HUES6 (cell line): Measurements from ENCODE around the gene NSMCE4A.
"Not testable (repeated sequence)": the region's sequence is repeated elsewhere in the genome, so short reads cannot be mapped to it uniquely, and the experiment has no call there.

Experiments
- H3K27ac ChIP-seq: 2 replicates; pipeline ENCODE4 v1.7.0; 2013; ENCODE audit warnings: low read depth, mild to moderate bottlenecking, low read length, inconsistent platforms
- H3K27me3 ChIP-seq: 2 replicates; pipeline ENCODE4 v1.6.1; 2013; ENCODE audit warnings: low read length; ENCODE audit not compliant: control insufficient read depth, insufficient read depth
- H3K36me3 ChIP-seq: 2 replicates; pipeline ENCODE4 v1.6.1; 2013; ENCODE audit warnings: low read length; ENCODE audit not compliant: control insufficient read depth, insufficient read depth
- H3K4me1 ChIP-seq: 2 replicates; pipeline ENCODE4 v1.6.1; 2013; ENCODE audit warnings: low read length; ENCODE audit not compliant: control insufficient read depth, insufficient read depth
- H3K4me3 ChIP-seq: 2 replicates; pipeline ENCODE4 v1.5.1; 2013; ENCODE audit warnings: low read depth, low read length
- H3K9ac ChIP-seq: one replicate; pipeline ENCODE4 v1.6.1; 2013; ENCODE audit warnings: mild to moderate bottlenecking, low read length
- H3K9me3 ChIP-seq: 2 replicates; pipeline ENCODE4 v1.6.1; 2013; ENCODE audit warnings: low read depth, low read length; ENCODE audit not compliant: control insufficient read depth, insufficient read depth

NSMCE4A gene, protein sequence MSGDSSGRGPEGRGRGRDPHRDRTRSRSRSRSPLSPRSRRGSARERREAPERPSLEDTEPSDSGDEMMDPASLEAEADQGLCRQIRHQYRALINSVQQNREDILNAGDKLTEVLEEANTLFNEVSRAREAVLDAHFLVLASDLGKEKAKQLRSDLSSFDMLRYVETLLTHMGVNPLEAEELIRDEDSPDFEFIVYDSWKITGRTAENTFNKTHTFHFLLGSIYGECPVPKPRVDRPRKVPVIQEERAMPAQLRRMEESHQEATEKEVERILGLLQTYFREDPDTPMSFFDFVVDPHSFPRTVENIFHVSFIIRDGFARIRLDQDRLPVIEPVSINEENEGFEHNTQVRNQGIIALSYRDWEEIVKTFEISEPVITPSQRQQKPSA

DNA sequence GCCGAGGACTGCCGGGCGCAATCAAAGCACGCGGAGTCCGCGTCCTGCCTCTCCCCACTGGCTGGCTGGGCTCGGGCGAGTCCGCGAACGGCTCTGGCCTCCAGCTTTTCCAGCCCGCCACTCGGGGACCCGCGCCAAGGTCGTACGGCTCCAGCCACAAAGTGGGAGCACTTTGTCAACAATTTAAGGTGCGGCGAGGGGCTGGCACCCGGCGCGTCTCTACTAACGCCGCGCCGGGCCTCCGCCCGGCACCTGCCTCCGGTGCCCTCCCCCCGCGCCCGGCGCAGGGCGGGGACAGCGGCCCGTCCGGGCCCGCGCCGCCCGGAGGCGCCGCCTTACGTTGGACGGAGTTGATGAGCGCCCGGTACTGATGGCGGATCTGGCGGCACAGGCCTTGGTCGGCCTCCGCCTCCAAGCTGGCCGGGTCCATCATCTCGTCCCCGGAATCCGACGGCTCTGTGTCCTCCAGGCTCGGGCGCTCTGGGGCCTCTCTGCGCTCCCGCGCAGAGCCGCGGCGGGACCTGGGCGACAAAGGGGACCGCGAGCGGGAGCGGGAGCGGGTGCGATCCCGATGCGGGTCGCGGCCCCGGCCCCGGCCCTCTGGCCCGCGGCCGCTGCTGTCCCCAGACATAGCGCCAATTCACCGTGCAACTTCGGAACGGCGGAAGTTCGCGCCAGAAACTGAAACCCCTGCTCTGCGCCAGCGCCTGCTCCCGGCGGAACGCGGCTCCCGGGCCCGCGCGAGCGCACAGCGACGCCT, at the start of gene NSMCE4A:
Gene NSMCE4A (minus strand): TSS at position 683 of the 760 bp plus-strand sequence. CDS start 52 bp downstream, at position 631.
- Histone ChIP-seq H3K9ac (peak within 1 kb of the TSS; percentile 88), H3K27me3 (no peaks in the 10 kb centered on the region), H3K9me3 (peaks cover 21% of the 10 kb centered on the region), H3K4me3 (peak within 1 kb of the TSS; percentile 77), H3K36me3 (peaks cover 30% of the 10 kb centered on the region), H3K27ac (peak within 1 kb of the TSS; percentile 91), H3K4me1 (peaks cover 8% of the 10 kb centered on the region)

DNA sequence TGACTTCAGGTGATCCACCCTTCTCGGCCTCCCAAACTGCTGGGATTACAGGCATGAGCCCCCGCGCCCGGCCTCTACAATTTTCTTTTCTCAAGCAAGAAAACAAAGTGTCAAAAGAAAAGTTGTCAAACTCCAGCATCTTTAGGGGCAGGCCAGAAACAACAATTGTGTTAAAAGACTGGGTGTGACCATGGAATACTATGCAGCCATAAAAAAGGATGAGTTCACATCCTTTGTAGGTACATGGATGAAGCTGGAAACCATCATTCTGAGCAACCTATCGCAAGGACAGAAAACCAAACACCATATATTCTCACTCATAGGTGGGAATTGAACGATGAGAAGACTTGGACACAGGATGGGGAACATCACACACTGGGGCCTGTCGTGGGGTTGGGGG, 48.2 kb upstream of the NSMCE4A start:
- H3K27me3 ChIP-seq, result not testable (repeated sequence)

DNA sequence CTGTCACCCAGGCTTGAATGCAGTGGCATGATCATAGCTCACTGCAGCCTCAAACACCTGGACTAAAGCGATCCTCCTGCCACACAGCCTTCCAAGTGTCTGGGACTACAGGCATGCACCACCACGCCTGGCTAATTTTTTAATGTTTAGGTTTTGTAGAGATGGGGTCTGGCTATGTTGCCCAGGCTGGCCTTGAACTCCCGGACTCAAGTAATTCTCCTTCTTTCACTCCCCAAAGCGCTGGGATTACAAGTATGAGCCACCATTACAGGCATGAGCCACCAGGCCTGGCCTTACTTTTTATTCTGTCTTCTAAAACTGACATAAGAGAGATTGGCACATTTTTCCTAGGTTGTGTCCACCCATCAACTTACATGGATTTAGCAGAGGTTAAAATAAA, 47.3 kb upstream of the NSMCE4A start:
- Histone ChIP-seq H3K4me1 (peaks cover 19% of the 10 kb centered on the region), H3K4me3 (no peak overlapping the region), H3K9ac (no peak overlapping the region), H3K36me3 (no peaks in the 10 kb centered on the region), H3K27ac (no peak overlapping the region), H3K9me3 (no peaks in the 10 kb centered on the region), H3K27me3 (no peaks in the 10 kb centered on the region)

More for the DNA sequence above, 48.2 kb upstream of the NSMCE4A start:
- not testable (repeated sequence) for H3K36me3 ChIP-seq, H3K27ac ChIP-seq, H3K9me3 ChIP-seq, H3K9ac ChIP-seq, H3K4me3 ChIP-seq
- peaks cover 19% of the 10 kb centered on the region for H3K4me1 ChIP-seq

DNA sequence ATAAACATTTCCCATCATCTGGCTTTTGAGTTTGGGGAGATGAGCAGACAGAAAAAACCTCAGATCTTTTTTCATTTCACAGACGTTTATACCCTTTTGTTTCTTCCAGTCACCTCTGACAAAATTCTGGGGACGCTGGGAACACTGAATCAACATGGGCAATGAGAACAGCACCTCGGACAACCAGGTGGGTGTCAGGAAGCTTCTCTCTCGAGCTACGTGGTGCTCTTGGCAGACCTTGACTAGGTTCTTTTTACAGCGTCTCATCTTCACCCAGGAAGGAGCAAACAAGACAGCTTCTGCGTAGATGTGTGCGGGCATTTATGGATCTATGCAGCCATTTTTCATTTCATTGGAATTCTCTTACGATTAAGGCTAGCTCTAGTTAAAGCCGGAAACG, 46.8 kb upstream of the NSMCE4A start:
- no peak overlapping the region for H3K4me3 ChIP-seq
- no peak overlapping the region for H3K9ac ChIP-seq
- no peaks in the 10 kb centered on the region for H3K36me3 ChIP-seq
- peaks cover 19% of the 10 kb centered on the region for H3K4me1 ChIP-seq
- H3K9me3 ChIP-seq, result no peaks in the 10 kb centered on the region
- H3K27me3 ChIP-seq, result no peaks in the 10 kb centered on the region
- H3K27ac ChIP-seq, result no peak overlapping the region

DNA sequence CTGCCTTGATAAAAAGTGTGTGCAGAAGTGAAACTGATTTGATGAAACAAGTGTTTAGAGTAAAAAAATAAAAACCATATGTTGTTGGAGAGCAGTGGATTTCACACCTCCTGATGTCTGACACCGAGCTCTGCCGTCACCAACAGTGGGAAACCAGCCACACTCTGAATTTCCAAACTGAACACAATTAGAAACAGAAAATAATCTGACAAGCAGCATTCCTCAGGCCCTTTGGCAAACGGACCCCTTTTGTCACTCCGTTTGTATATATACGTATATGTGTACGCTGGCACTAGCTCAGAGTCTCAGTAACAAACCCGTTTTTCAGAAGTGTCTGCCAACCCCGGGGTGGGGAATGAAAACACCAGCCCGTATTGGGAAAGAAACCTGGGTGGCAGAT, 46.4 kb upstream of the NSMCE4A start:
- Histone ChIP-seq H3K36me3 (no peaks in the 10 kb centered on the region), H3K9me3 (no peaks in the 10 kb centered on the region), H3K9ac (no peak overlapping the region), H3K27ac (no peak overlapping the region), H3K4me1 (peaks cover 19% of the 10 kb centered on the region), H3K4me3 (no peak overlapping the region), H3K27me3 (no peaks in the 10 kb centered on the region)

DNA sequence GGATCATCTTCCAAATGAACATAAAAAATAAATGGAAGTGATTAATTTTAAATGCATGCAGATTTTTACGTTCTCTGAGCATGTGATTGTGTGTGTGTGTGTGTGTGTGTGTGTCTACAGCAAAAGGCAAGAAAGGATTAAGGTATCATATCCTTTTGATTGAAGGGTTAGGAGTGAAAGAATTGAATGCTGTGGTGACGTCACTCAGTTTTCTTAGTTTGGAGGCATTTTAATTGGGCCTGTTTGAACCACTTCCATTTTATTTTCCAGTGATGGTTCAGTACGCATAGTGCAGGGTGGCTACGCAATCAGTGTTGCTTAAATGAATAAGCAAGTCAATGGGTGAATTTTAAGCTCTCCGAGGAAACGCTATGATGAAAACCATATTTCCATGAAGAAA, 45.2 kb upstream of the NSMCE4A start:
- Histone ChIP-seq H3K4me1 (peaks cover 19% of the 10 kb centered on the region), H3K36me3 (no peaks in the 10 kb centered on the region), H3K4me3 (no peak overlapping the region), H3K27ac (no peak overlapping the region), H3K27me3 (no peaks in the 10 kb centered on the region), H3K9ac (no peak overlapping the region), H3K9me3 (no peaks in the 10 kb centered on the region)

DNA sequence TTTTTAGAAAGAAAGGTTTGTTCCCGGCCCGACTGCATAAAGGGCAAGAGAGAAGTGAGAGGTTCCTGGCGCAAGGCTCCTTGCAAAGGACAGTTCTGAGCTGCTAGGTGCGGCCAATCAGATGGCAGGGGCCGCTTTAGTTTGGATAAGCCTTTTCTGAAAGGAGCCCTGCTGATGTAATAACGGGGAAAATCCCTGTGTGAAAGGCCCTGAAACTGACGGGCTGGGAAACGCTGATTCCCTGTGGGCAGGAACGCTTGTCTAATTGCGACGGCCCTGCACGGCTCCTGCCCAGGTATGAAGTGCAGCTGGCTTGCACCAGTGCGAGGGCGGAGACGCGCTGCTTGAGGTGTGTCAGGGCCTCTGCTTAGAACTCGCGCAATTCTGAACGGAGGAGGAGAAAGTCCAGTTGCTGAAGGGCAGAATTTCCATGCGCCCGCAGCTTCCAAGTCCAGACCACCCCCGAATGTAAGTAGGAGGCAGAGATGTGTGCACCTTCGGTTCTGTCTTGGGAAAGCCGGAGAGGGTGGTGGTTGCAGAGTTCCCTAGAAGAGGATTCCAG, 44.5 kb upstream of the NSMCE4A start:
- no peak overlapping the region for H3K27ac ChIP-seq
- peak overlapping the region; percentile 22; the same call in 1 of the 2 replicates for H3K4me3 ChIP-seq
- H3K9me3 ChIP-seq, result no peaks in the 10 kb centered on the region
- H3K9ac ChIP-seq, result peak overlapping the region; percentile 23
- H3K36me3 ChIP-seq, result no peaks in the 10 kb centered on the region
- peaks cover 19% of the 10 kb centered on the region for H3K4me1 ChIP-seq
- no peaks in the 10 kb centered on the region for H3K27me3 ChIP-seq

DNA sequence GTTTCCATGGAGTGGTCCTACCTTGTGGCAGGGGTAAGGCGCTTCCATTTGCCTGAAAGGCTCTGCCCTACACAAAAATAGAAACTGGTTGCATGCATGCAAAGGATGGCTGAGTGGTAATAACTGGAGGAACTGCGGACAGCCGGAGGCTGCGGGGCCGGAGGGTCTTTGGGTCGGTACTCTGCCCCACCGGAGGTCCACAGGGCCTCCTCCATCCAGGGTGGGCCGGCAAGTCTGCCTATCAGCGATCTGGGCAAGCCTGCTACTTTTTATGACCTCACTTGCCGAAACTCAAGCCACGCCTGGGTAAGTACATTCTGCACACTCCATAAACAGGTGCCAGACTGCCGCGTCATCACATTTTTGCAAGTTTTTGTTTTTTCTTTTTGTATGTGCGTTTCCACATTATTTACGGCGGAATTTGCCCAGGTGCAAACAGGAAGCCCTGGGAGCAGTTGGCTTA, 44.0 kb upstream of the NSMCE4A start:
- Histone ChIP-seq H3K27ac (no peak overlapping the region), H3K4me1 (peaks cover 19% of the 10 kb centered on the region), H3K9me3 (no peaks in the 10 kb centered on the region), H3K27me3 (no peaks in the 10 kb centered on the region), H3K9ac (no peak overlapping the region), H3K4me3 (no peak overlapping the region), H3K36me3 (no peaks in the 10 kb centered on the region)

DNA sequence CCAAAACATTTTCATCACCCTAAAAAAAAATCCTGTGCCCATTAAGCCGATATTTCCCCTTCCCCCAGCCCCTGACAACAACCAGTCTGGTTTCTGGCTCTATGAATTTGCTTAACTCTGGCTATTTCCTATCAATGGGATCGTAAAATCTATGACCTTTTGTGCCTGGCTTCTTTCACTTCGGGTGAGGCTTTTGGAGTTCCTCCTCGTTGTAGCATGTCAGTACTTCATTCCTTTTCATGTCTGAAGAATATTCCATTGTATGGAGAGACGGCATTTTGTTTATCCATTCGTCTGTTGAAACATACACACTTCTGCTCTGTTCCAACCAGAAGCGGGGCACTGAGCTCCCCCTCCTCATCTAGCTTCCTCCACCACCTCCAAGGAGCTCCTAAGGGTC, 43.5 kb upstream of the NSMCE4A start:
- H3K27ac ChIP-seq, result no peak overlapping the region
- peaks cover 19% of the 10 kb centered on the region for H3K4me1 ChIP-seq
- no peak overlapping the region for H3K4me3 ChIP-seq
- no peak overlapping the region for H3K9ac ChIP-seq
- no peaks in the 10 kb centered on the region for H3K9me3 ChIP-seq
- no peaks in the 10 kb centered on the region for H3K27me3 ChIP-seq
- H3K36me3 ChIP-seq, result no peaks in the 10 kb centered on the region

DNA sequence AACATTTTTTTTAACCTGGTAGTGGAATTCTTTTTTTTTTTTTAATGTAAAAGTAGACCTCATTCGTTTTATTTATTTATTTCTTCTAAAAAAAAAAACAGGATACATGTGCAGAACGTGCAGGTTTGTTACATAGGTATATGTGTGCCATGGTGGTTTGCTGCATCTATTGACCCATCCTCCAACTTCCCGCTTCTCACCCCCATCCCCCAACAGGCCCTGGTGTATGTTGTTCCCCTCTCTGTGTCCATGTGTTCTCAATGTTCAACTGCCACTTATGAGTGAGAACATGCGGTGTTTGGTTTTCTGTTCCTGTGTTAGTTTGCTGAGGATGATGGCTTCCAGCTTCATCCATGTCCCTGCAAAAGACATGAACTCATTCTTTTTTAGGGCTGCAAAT, 42.9 kb upstream of the NSMCE4A start:
- H3K4me1 ChIP-seq, result peaks cover 19% of the 10 kb centered on the region
- H3K9ac ChIP-seq, H3K36me3 ChIP-seq, H3K9me3 ChIP-seq, H3K27ac ChIP-seq, H3K4me3 ChIP-seq, H3K27me3 ChIP-seq: not testable (repeated sequence)
